GM18519 (cell line): ENCODE results near the gene KCNJ5.
A peak's percentile ranks its signal among the peaks of the same experiment; 100 is the strongest.

Experiments
- ATAC-seq: cut with Tn5 transposase; IDR thresholded peaks from one replicate; pipeline ENCODE4 v1.9.1; 2021; ENCODE audit warnings: mild to moderate bottlenecking, moderate library complexity; ENCODE audit not compliant: unreplicated experiment, low FRiP score

KCNJ5 gene

GRCh38 chr11:128927683-128928336 lies 36.7 kb downstream of the KCNJ5 start:
- no peak for ATAC-seq

- peak; percentile 91 for ATAC-seq
Observed at GRCh38 chr11:128928400-128928799, 37.2 kb downstream of the KCNJ5 start.

GRCh38 chr11:128929468-128929867 lies 38.3 kb downstream of the KCNJ5 start:
- ATAC-seq = no peak

GRCh38 chr11:128929991-128930390 lies 38.8 kb downstream of the KCNJ5 start:
- no peak for ATAC-seq

- ATAC-seq = no peak
Observed at GRCh38 chr11:128931066-128931465, 39.9 kb downstream of the KCNJ5 start.

- ATAC-seq = no peak
Observed at GRCh38 chr11:128931668-128932067, 40.5 kb downstream of the KCNJ5 start.

GRCh38 chr11:128933481-128934178 lies 42.5 kb downstream of the KCNJ5 start:
- no peak for ATAC-seq

- ATAC-seq = no peak
Observed at GRCh38 chr11:128934351-128934750, 43.2 kb downstream of the KCNJ5 start.

GRCh38 chr11:128934926-128935325 lies 43.8 kb downstream of the KCNJ5 start:
- ATAC-seq = no peak

GRCh38 chr11:128936606-128937251 lies 45.6 kb downstream of the KCNJ5 start:
- ATAC-seq = no peak

GRCh38 chr11:128937480-128937879 lies 46.3 kb downstream of the KCNJ5 start:
- no peak for ATAC-seq

- ATAC-seq = no peak
Observed at GRCh38 chr11:128938156-128938885, 47.2 kb downstream of the KCNJ5 start.

- ATAC-seq = no peak
Observed at GRCh38 chr11:128939591-128939990, 48.4 kb downstream of the KCNJ5 start.

- no peak for ATAC-seq
Observed at GRCh38 chr11:128940156-128940555, 49.0 kb downstream of the KCNJ5 start.

- no peak for ATAC-seq
Observed at GRCh38 chr11:128940603-128941002, 49.4 kb downstream of the KCNJ5 start.

GRCh38 chr11:128941110-128941509 lies 50.0 kb downstream of the KCNJ5 start:
- no peak for ATAC-seq

- no peak for ATAC-seq
Observed at GRCh38 chr11:128941573-128942271, 50.6 kb downstream of the KCNJ5 start.

- ATAC-seq = no peak
Observed at GRCh38 chr11:128942272-128942612, 51.1 kb downstream of the KCNJ5 start.

- no peak for ATAC-seq
Observed at GRCh38 chr11:128942817-128943427, 51.8 kb downstream of the KCNJ5 start, which contains the start of gene TP53AIP1. Gene TP53AIP1, minus strand, starts transcription at chr11:128942871. Its CDS starts 5,053 bp downstream, at chr11:128937818.

- ATAC-seq = no peak
Observed at GRCh38 chr11:128943428-128943976, 52.3 kb downstream of the KCNJ5 start.
